Dermis blood vessel endothelial cell (primary cell): ENCODE results near the gene RRN3. TPM values are rescaled to one million over a fixed set of nuclear protein-coding genes. Genes with fewer than 3 reads are reported as not detected.
A peak's percentile ranks its signal among the peaks of the same experiment; 100 is the strongest.
"Not testable (repeated sequence)": the region's sequence is repeated elsewhere in the genome, so short reads cannot be mapped to it uniquely, and the experiment has no call there.

Experiments
- DNase-seq: peaks from one replicate; pipeline ENCODE4 v3.0.0; 2010
- total RNA-seq: library from RNA; depleted of rRNA; stranded (reverse); fragments of >200 nt; gene quantifications from 2 replicates; pipeline ENCODE4 v1.2.3, GENCODE V29; 2014

RRN3 gene
- total RNA-seq, 1 donor from 2014 or later: 44.2 TPM

DNA sequence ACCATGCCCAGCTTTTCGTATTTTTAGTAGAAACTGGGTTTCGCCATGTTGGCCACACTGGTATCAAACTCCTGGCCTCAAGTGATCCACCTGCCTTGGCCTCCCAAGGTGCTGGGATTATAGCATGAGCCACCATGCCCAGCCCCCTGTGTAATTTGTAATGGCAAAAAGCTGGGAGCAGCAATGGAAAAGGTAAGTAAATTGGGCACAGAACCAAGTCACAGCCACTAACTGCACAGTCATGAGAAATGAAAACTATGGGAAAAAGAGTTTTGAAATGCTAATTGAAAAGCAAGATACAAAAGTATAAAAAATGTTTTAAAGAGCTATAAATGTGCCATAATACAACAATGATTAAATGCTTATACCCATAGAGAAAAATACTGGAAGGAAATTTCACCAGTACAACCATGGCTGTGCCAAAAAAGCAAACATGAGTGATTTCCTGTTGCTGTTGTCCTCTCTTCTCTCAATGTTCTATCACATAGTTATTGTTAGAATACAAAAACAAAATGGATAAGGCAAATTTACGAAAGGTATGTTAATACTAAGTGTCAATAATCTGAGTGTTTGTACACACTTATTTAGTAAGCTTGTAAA is 44.4 kb downstream of the RRN3 start:
- DNase-seq: peak; percentile 37

GRCh38 chr16:15046692-15047376 is 47.2 kb downstream of the RRN3 start:
- DNase-seq: no peak

DNA sequence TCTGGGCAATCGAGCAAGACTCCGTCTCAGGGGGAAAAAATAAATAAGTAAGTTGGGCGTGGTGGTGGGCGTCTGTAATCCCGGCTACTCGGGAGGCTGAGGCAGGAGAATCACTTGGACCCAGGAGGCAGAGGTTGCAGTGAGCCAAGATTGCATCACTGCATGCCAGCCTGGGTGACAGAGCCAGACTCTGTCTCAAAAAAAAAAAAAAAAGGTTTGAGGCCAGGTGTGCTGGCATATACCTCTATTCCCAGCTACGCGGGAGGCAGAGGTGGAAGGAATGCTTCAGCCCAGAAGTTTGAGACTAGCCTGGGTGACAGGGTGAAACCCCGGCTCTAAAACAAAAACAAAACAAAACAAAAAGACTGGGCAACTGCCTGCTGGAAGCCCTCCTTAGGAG is 48.8 kb downstream of the RRN3 start:
- not testable (repeated sequence) for DNase-seq

- DNase-seq: no peak
These were observed 49.8 kb downstream of the RRN3 start for GRCh38 chr16:15044286-15044685.

DNA sequence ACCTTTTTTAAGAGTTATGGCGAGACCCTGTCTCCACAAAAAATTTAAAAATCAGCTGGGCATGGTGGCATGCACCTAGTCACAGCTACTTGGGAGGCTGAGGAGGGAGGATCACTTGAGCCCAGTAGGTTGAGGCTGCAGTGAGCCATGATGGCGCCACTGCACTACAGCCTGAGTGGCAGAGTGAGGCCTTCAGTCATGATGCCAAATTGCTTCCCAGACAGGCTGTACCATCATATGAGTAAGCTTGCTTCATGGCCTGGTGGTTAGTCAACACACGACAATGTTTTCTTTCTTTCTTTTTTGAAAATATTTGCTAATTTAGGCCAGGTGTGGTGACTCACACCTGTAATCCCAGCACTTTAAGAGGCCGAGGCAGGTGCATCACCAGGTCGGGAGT is 50.7 kb downstream of the RRN3 start:
- no peak for DNase-seq

GRCh38 chr16:15041271-15042004 is 52.6 kb downstream of the RRN3 start:
- DNase-seq: no peak

GRCh38 chr16:15038689-15039088 is 55.4 kb downstream of the RRN3 start:
- no peak for DNase-seq

- DNase-seq: no peak
These were observed 56.3 kb downstream of the RRN3 start for GRCh38 chr16:15037745-15038144.

GRCh38 chr16:15037003-15037402 is 57.1 kb downstream of the RRN3 start:
- DNase-seq: no peak

- DNase-seq: no peak
These were observed 58.8 kb downstream of the RRN3 start for GRCh38 chr16:15035163-15035729.

GRCh38 chr16:15034266-15035162 is 59.6 kb downstream of the RRN3 start:
- peak; percentile 79 for DNase-seq

GRCh38 chr16:15033309-15033707 is 60.8 kb downstream of the RRN3 start:
- DNase-seq: peak; percentile 50

GRCh38 chr16:15032547-15033308 is 61.3 kb downstream of the RRN3 start:
- DNase-seq: peak; percentile 51

- DNase-seq: no peak
These were observed 62.5 kb downstream of the RRN3 start for GRCh38 chr16:15031586-15031985.

GRCh38 chr16:15031179-15031578 is 62.9 kb downstream of the RRN3 start:
- no peak for DNase-seq

GRCh38 chr16:15029749-15030148 is 64.3 kb downstream of the RRN3 start:
- DNase-seq: not testable (repeated sequence)

- not testable (repeated sequence) for DNase-seq
These were observed 65.0 kb downstream of the RRN3 start for GRCh38 chr16:15028801-15029698.

DNA sequence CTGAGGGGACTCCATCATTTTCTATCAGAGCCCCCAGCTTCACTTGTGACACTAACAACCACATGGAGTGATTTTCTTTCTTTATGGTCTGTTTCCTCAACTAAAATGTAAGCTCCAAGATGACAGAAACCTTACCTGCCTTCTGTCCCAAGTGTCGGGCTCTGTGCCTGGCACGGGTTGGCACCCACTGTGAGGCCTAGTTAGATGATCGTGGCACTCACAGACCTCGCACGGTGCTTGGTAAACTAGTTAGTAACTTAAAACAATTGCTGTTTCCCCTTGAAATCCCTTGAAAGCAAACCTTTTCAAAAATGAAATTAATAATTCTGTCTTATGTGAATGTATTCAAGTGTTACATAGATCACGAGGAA is 65.7 kb downstream of the RRN3 start:
- DNase-seq: not testable (repeated sequence)

- not testable (repeated sequence) for DNase-seq
These were observed 66.3 kb downstream of the RRN3 start for GRCh38 chr16:15027503-15028344.

GRCh38 chr16:15027051-15027450 is 67.0 kb downstream of the RRN3 start:
- DNase-seq: not testable (repeated sequence)
